Activated CD8-positive, alpha-beta T cell treated with anti-CD3 and anti-CD28 coated beads for 36 hours (primary cell): ENCODE results near the gene DIS3L2. TPM values are rescaled to one million over a fixed set of nuclear protein-coding genes. Genes with fewer than 3 reads are reported as not detected.
"Not testable (repeated sequence)": the region's sequence is repeated elsewhere in the genome, so short reads cannot be mapped to it uniquely, and the experiment has no call there.

ENCODE experiments used
- ATAC-seq: fragments of 200-7000 bp; cut with Tn5 transposase; one replicate; pipeline ENCODE4 v1.10.0; 2021; ENCODE audit warnings: mild to moderate bottlenecking, moderate library complexity
- CTCF ChIA-PET: fragments of 350-600 bp; sonication (Branson Sonifier 250); formaldehyde crosslinking; loops from one replicate; lab custom pipeline; 2021; ENCODE audit warnings: antibody characterized with exemption; lab: Charles Lee
- POLR2A ChIA-PET: fragments of 350-600 bp; sonication (Branson Sonifier 250); formaldehyde crosslinking; loops from one replicate; lab custom pipeline; 2021; ENCODE audit warnings: antibody characterized with exemption; lab: Charles Lee
- DNase-seq: peaks from one replicate; pipeline ENCODE4 v3.0.0-alpha.2; 2020
- H3K27ac Mint-ChIP-seq: one replicate; pipeline ENCODE4 v1.8.0; 2021; ENCODE audit warnings: mild to moderate bottlenecking, mixed read lengths
- H3K27me3 Mint-ChIP-seq: one replicate; pipeline ENCODE4 v1.8.0; 2021; ENCODE audit warnings: mixed read lengths
- H3K36me3 Mint-ChIP-seq: one replicate; pipeline ENCODE4 v1.8.0; 2021; ENCODE audit warnings: low read depth, mixed read lengths
- H3K4me1 Mint-ChIP-seq: one replicate; pipeline ENCODE4 v1.8.0; 2021; ENCODE audit warnings: low read depth, mixed read lengths
- H3K4me3 Mint-ChIP-seq: one replicate; pipeline ENCODE4 v1.8.0; 2021; ENCODE audit warnings: mild to moderate bottlenecking, moderate library complexity, mixed read lengths
- H3K9me3 Mint-ChIP-seq: one replicate; pipeline ENCODE4 v1.8.0; 2021; ENCODE audit warnings: mixed read lengths
- CTCF ChIP-seq: fragments of 200-600 bp; IDR thresholded peaks from one replicate; pipeline ENCODE4 v1.8.0; 2022; ENCODE audit warnings: antibody characterized with exemption, mild to moderate bottlenecking
- intact Hi-C: fragments of 100-400 bp; cut with micrococcal nuclease; formaldehyde crosslinking; loops from one replicate; pipeline ENCODE4 v1.10.0; 2022
- total RNA-seq, 2 experiments: library from RNA; stranded (reverse); gene quantifications; one replicate each; pipeline ENCODE4 v1.2.3, GENCODE V29; 2021

The DIS3L2 gene
- total RNA-seq, 2 experiments from 2014 or later: 26.5 to 27.2 TPM

GRCh38 chr2:232332940-232333259 is 371.4 kb downstream of the DIS3L2 start:
- H3K27me3 Mint-ChIP-seq: no peaks in the 10 kb centered on the region
- TF ChIP-seq CTCF: no peak
- H3K4me1 Mint-ChIP-seq: no peaks in the 10 kb centered on the region
- no peaks in the 10 kb centered on the region for H3K9me3 Mint-ChIP-seq
- no peak overlapping the region for H3K27ac Mint-ChIP-seq
- ChIA-PET POLR2A (no interaction called here), CTCF (interaction anchor here (2.2 kb wide), 1 partner anchor 106 kb away, joined by 9 read pairs; no protein-coding TSS in a partner anchor)
- intact Hi-C loops: no loop called here
- no peak overlapping the region for H3K4me3 Mint-ChIP-seq
- ATAC-seq (no peak), DNase-seq (no peak)
- H3K36me3 Mint-ChIP-seq: no peaks in the 10 kb centered on the region

GRCh38 chr2:232333361-232334135 is 372.0 kb downstream of the DIS3L2 start:
- ChIA-PET POLR2A (interaction anchor here (0.5 kb wide), 1 partner anchor 411 kb away, joined by 3 read pairs; no protein-coding TSS in a partner anchor), CTCF (interaction anchor here (1.2 to 2.2 kb wide), 2 partner anchors 106 to 129 kb away, joined by 3 to 9 read pairs; no protein-coding TSS in a partner anchor)
- TF ChIP-seq CTCF: peak; percentile 10
- ATAC-seq: no peak
- Mint-ChIP-seq H3K9me3 (no peaks in the 10 kb centered on the region), H3K27me3 (no peaks in the 10 kb centered on the region), H3K27ac (no peak overlapping the region), H3K36me3 (no peaks in the 10 kb centered on the region), H3K4me3 (no peak overlapping the region), H3K4me1 (no peaks in the 10 kb centered on the region)
- DNase-seq: no peak
- intact Hi-C loops: no loop called here

GRCh38 chr2:232334136-232334884 is 372.8 kb downstream of the DIS3L2 start:
- H3K4me1 Mint-ChIP-seq, POLR2A ChIA-PET, intact Hi-C loops, H3K27me3 Mint-ChIP-seq, H3K36me3 Mint-ChIP-seq, H3K27ac Mint-ChIP-seq, DNase-seq, H3K9me3 Mint-ChIP-seq, ATAC-seq, H3K4me3 Mint-ChIP-seq: not testable (repeated sequence)
- CTCF ChIA-PET: interaction anchor here (0.9 to 2.2 kb wide), 3 partner anchors 105 to 128 kb away, joined by 3 to 9 read pairs (median 3); no protein-coding TSS in a partner anchor

GRCh38 chr2:232334885-232335205 is 373.3 kb downstream of the DIS3L2 start:
- intact Hi-C loops: loop anchor here (5.0 kb wide), 1 partner anchor 112 kb away; no protein-coding TSS in a partner anchor
- DNase-seq, H3K9me3 Mint-ChIP-seq: not testable (repeated sequence)

GRCh38 chr2:232335206-232335858 is 373.8 kb downstream of the DIS3L2 start:
- H3K4me3 Mint-ChIP-seq, H3K36me3 Mint-ChIP-seq, H3K27ac Mint-ChIP-seq, H3K4me1 Mint-ChIP-seq, H3K27me3 Mint-ChIP-seq, DNase-seq, POLR2A ChIA-PET, H3K9me3 Mint-ChIP-seq: not testable (repeated sequence)
- TF ChIP-seq CTCF: peak; percentile 84
- CTCF ChIA-PET: interaction anchor here (0.9 to 1.8 kb wide), 4 partner anchors 56 to 418 kb away, joined by 3 to 4 read pairs (median 3); no protein-coding TSS in a partner anchor
- intact Hi-C loops: loop anchor here (5.0 kb wide), 1 partner anchor 112 kb away; no protein-coding TSS in a partner anchor
- ATAC-seq: peak; percentile 78

More at GRCh38 chr2:232334885-232335205, 373.3 kb downstream of the DIS3L2 start:
- H3K27ac Mint-ChIP-seq, H3K27me3 Mint-ChIP-seq, ATAC-seq, POLR2A ChIA-PET, H3K4me1 Mint-ChIP-seq, H3K36me3 Mint-ChIP-seq, H3K4me3 Mint-ChIP-seq: not testable (repeated sequence)
- CTCF ChIA-PET: interaction anchor here (0.9 to 1.8 kb wide), 4 partner anchors 56 to 418 kb away, joined by 3 to 4 read pairs (median 3); no protein-coding TSS in a partner anchor
